CD4-positive, alpha-beta T cell treated with Interleukin-21 for 1 hour (primary cell): ENCODE data around the gene L2HGDH.
A peak's percentile ranks its signal among the peaks of the same experiment; 100 is the strongest.
"Not testable (repeated sequence)": the region's sequence is repeated elsewhere in the genome, so short reads cannot be mapped to it uniquely, and the experiment has no call there.

Source experiments
- DNase-seq: peaks from one replicate; pipeline ENCODE4 v3.0.0-alpha.2; 2020

L2HGDH gene

GRCh38 chr14:50339178-50339804 is 27.3 kb upstream of the L2HGDH start:
- no peak for DNase-seq

GRCh38 chr14:50338587-50338986 is 26.6 kb upstream of the L2HGDH start:
- no peak for DNase-seq

- DNase-seq, result no peak
Observed at GRCh38 chr14:50335989-50336824, 24.2 kb upstream of the L2HGDH start.

GRCh38 chr14:50335389-50335788 is 23.4 kb upstream of the L2HGDH start:
- DNase-seq, result no peak

- no peak for DNase-seq
Observed at GRCh38 chr14:50334211-50334610, 22.2 kb upstream of the L2HGDH start.

GRCh38 chr14:50333014-50333509 is 21.0 kb upstream of the L2HGDH start:
- no peak for DNase-seq

- no peak for DNase-seq
Observed at GRCh38 chr14:50331596-50331995, 19.6 kb upstream of the L2HGDH start.

- peak; percentile 87 for DNase-seq
Observed at GRCh38 chr14:50321009-50321660, 9.1 kb upstream of the L2HGDH start.

- no peak for DNase-seq
Observed at GRCh38 chr14:50320283-50320682, 8.3 kb upstream of the L2HGDH start.

- no peak for DNase-seq
Observed at GRCh38 chr14:50319721-50320120, 7.7 kb upstream of the L2HGDH start.

- no peak for DNase-seq
Observed at GRCh38 chr14:50319293-50319692, 7.3 kb upstream of the L2HGDH start.

GRCh38 chr14:50318031-50318626 is 6.1 kb upstream of the L2HGDH start:
- peak; percentile 36 for DNase-seq

- not testable (repeated sequence) for DNase-seq
Observed at GRCh38 chr14:50314098-50314497, 2.1 kb upstream of the L2HGDH start.

- DNase-seq, result peak; percentile 69
Observed at GRCh38 chr14:50312734-50313054, 665 bp upstream of the L2HGDH start.

GRCh38 chr14:50311337-50311971 is 575 bp downstream of the L2HGDH start:
- DNase-seq, result no peak

GRCh38 chr14:50310445-50310844 is 1.6 kb downstream of the L2HGDH start:
- no peak for DNase-seq

- no peak for DNase-seq
Observed at GRCh38 chr14:50308363-50308915, 3.6 kb downstream of the L2HGDH start.

GRCh38 chr14:50303744-50304471 is 8.1 kb downstream of the L2HGDH start:
- DNase-seq, result no peak

GRCh38 chr14:50301914-50302313 is 10.1 kb downstream of the L2HGDH start:
- no peak for DNase-seq

GRCh38 chr14:50299585-50299984 is 12.4 kb downstream of the L2HGDH start:
- no peak for DNase-seq

GRCh38 chr14:50290306-50290705 is 21.7 kb downstream of the L2HGDH start:
- no peak for DNase-seq

- no peak for DNase-seq
Observed at GRCh38 chr14:50288146-50288545, 23.9 kb downstream of the L2HGDH start.
